Activated CD8-positive, alpha-beta memory T cell treated with anti-CD3 and anti-CD28 coated beads, Interleukin-2, amount 50 U/mL, for 4 hours (primary cell): ENCODE measurements around the gene LYST.

Experiments used
- DNase-seq: peaks from one replicate; pipeline ENCODE4 v3.0.0-alpha.2; 2020

Gene LYST

GRCh38 chr1:235703506-235703905 is 163.2 kb downstream of the LYST start:
- no peak for DNase-seq

- DNase-seq = no peak
Observed at GRCh38 chr1:235702412-235702811, 164.3 kb downstream of the LYST start.

- DNase-seq = no peak
Observed at GRCh38 chr1:235697508-235697907, 169.2 kb downstream of the LYST start.

GRCh38 chr1:235689356-235689755 is 177.3 kb downstream of the LYST start:
- DNase-seq = no peak

DNA sequence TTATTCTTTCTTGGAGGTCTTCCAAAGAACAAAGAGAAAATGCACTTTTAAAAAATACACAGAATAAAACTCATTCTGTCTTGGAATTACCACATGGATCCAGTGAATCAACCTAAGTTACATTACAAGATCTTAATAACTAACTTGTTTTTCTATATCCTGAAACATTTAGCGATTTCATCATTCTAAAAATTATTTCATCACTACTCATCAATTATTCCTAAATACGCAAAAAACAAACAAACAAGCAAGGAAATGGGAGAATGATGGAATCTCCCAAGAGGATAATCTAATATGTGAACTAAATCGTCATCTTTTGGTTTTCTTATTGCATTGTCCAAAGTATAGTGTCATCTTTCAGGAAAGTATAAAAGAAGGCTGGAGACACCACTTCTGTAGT is 178.6 kb downstream of the LYST start:
- DNase-seq = no peak

DNA sequence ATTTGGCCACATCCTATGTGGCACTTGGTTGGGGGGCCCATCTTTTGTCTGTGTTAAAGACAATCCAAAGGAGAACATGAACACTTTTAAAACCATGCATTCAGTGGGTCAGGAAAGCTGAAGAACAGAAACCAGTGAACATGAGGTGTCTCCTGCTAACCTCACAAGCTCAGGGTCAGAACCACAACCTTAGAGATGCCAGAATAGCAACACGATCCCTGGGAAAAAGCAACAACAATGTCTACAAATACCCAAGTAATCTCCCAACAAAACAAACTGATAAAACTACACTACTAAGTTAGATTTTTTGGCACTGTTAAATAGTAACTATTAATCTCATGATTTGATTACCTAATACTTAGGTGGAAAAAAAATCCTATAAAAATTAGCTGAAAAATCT is 183.1 kb downstream of the LYST start:
- DNase-seq = no peak

DNA sequence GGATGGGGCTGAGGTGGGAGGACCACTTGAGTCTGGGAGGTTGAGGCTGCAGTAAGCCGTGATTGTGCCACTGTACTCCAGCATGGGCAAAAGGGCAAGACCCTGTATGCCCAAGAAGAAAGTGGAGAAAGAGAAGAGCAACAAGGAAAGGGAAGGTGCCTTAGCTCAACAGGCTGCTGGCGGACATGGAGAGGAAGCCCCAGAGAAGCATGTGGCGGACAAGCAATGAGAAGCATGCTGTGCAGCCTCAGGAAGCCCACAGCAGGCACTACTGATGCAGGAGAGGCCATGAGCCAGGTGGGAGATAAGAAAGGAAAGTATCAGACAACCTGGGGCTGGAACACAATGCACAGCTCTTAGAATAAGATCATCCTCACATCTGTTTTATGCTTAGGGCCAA is 184.5 kb downstream of the LYST start:
- DNase-seq = no peak

- DNase-seq = no peak
Observed at GRCh38 chr1:235679644-235680043, 187.1 kb downstream of the LYST start.

DNA sequence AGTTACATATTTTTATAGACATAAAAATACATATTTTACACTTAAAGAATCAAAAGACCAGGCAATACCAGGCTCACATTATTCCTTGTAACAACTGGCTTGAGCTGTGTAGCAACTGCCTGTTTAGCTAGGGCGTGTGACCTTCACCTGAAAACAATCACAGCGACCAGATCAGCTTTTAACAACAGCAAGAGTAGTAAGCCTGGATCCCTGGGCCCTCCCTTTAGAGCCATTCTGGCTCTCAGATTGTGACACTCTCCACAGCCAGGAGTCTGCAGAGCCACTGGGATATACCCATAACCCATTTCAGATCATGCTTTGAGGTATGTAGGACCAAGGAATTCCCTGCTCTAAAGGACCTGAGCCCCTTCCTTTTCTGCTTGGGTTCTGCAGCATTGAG is 187.7 kb downstream of the LYST start:
- no peak for DNase-seq

GRCh38 chr1:235675152-235675890 is 191.4 kb downstream of the LYST start:
- no peak for DNase-seq

DNA sequence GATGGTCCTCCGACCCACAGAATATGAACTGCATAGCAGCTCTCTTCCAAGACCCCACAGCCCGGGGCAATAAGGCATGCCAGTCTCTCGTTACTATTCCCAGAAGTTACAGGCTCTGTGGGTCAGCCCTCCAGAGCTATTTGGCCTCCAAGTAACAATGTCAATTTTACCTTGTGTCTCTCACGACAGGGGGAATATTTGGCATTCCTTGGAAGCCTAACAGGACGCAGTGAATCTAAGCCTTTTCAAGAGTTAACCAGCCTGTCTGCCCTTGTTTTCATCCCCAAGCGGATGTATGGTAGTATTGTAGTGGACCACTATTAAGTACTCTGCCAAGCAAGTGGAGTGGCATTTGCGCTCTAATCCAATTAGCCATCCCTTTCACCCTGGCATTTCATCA is 192.7 kb downstream of the LYST start:
- DNase-seq = no peak

- no peak for DNase-seq
Observed at GRCh38 chr1:235671992-235672391, 194.7 kb downstream of the LYST start.

- DNase-seq = no peak
Observed at GRCh38 chr1:235670157-235670776, 196.4 kb downstream of the LYST start.

DNA sequence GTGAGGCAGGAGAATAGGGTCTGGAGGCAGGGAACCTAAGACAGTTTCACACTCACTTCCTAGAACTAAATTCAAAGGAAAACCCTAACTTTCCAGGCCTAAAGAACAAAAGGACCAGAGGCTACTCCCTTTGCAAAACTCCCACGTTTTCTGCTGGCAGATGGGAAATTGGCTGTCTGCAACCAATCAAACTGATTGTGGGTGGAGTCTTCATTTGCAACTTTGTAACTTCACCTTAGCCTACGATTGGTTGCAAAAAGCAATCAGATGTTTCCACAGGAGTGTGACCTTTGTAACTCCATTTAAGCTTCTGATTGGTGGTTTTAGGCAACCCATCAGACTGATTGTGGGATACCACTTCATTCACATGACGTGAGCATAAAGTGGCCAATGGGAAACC is 197.4 kb downstream of the LYST start:
- no peak for DNase-seq

DNA sequence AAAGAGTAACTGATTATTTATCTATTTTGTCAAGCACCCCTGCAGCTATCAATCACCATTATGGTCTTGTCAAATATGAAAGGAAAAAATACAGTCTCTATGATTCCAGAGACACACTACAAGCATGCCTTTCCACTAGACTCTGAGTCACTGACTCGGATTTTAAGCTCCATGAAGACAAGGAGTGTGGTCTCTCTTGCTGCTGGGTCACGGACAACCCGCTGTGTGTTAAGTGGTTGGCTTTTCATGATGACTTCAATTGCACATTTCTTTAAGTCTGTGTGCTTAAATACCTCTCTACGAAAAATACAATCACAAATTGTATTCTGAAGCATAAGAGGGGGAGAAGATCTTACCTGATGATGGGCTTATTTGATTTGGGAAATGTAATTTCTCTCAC is 203.1 kb downstream of the LYST start:
- DNase-seq = no peak

DNA sequence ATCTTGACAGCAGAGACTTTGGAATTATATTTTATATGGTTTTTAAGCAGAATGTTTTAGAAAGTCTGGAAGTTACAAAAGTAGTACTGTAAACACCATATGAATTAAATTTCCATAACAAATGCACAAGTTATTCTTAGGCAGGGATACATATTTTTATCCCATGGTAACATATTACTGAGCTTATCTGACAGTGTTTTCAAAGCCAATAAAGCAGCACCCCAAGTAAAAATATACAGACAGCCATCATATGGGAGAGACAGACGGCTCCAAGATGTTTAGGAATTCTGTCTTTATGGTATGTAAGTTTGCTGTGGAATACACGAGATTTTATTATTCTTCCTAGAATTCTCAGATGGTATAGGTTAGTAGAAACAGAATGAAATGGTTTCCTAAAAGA is 205.1 kb downstream of the LYST start:
- DNase-seq = no peak

- no peak for DNase-seq
Observed at GRCh38 chr1:235659186-235659771, 207.4 kb downstream of the LYST start.

DNA sequence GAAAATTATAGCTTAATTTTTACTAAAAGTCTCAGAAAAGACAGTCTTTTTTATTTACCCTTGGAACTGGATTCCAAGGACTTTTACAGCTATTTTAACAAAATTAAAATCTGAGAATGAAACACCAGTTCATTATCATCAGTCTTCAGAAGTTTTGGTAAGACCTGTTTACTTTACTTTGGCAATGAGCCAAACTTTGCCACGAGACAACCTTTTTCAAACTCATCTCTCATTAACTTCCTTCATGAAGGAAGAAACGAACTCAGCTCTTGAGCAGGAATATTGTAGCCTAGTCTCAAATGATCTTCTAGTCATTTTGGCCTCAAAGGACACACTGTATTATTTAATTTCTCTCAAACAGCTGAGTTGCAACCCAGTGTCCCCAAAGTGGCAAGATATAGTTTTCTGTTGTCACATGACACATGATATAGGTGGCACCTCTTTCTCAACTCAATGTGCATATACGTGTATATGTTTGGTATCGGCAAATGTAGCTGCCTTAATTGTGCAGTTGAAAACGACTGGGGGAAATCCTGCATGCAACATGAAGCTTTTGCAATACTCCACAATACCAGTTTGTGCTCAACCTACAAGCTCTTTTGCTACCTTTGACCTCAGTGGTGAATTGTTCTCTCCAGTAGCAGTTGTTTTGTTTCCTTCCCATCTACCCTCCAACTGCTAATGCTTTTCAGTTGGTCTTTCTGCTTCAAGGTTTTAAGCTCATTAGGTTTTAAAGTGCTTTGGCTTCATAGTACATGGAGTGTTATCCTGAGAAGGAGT is 208.8 kb downstream of the LYST start:
- DNase-seq = no peak

GRCh38 chr1:235657269-235657668 is 209.4 kb downstream of the LYST start:
- DNase-seq = no peak

DNA sequence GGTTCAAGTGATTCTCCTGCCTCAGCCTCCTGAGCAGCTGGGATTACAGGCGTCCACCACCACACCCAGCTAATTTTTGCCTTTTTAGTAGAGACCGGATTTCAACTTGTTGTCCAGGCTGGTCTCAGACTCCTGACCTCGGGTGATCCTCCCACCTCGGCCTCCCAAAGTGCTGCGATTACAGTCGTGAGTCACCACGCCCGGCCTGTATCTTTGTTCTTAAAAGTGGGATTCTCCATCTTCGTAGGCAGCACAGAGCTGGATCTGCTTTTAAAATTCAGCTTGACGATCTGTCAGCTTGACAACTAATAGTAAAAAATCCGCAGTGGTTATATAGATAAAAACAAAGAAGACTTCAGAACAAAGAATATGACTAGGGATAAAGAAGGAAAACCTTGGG is 214.3 kb downstream of the LYST start:
- DNase-seq = no peak

DNA sequence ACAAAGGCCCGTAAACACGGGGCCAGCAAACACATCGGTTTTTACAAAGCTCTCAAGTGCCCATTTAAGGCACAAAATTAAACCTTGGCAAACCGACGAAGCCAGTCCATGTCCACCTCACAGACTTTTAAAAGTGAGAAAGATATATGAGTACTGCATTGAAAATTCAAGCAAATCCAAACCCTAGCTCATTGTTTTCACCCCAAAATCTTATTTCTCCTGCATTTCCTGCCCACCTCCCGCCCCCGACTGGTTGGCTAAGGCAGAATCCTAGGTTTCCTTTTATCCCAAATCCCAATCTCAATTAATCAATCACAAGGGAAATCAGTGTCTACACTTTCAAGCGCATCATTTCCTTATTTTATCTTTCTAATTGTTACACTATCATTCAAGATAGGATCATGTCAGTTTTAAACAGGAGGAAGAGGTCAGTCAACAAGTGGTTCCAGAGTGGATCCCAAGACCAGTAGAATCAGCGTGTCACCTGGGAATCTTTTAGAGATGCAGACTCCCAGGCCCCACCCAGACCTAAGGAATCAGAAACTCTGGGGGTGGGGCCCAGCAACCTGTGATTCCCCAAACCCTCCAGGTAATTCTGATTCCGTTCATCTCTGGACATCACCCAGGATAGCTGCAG is 215.4 kb downstream of the LYST start:
- DNase-seq = no peak

DNA sequence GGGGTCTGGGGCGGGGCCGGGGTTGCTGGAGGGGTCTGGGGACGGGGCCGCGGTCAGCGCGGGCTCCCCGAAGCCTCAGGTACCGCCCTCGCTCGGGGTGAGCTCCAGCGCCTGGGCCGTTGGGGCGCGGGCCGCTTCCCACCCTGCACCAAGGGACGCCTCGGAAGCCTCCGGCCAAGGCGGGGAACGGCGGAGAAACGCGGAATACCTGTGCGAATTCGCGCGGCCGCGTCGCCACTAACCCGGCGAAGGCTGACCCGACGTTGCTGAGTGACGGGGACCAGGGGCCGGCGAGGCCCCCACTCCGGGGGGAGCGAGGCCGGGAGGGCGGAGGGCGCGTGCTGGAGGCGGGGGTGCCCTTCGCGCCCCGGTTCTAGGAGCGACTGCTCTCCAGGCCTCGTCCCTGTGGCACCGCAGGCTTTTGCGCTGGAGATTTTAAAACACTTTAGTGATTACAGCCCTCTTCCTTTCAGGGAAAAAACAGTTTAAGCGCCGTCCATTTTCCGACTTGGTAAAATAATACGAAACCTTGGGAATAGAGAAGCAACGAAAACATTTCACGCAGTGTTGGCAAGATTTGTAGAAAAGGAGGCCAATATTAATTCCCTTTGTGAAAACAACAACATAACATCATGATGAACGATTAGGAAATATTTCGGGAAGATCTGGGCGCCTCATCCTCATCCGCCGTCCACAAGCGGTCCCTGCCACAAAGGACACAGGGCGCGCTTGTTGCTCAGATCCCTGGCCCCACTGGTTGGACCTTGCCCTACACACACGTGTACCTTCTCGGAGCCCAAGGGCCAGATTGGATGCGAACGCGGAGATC is 216.2 kb downstream of the LYST start:
- DNase-seq = no peak
